GM21447 (cell line): ENCODE results near the gene KIRREL1.

Source experiments
- ATAC-seq: cut with Tn5 transposase; IDR thresholded peaks from one replicate; pipeline ENCODE4 v1.9.1; 2021; ENCODE audit not compliant: unreplicated experiment

KIRREL1 gene

DNA sequence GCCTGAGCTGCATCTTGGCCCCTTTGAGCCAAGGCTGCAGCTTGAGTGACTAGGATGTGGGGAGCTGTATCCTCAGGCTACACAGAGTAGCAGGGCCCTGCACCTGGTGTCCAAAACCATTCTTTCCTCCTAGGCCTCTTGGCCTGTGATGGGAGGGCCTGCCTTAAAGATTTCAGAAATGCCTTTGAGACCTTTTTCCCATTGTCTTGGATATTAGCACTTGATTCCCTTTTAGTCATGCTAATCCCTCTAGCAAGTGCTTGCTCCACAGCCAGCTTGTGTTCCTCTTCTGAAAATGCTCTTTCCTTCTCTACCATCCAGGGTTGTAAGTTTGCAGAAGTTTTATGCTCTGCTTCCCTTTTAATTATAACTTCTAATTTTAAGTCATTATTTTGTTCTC lies 21.7 kb upstream of the KIRREL1 start:
- no peak for ATAC-seq

GRCh38 chr1:157975228-157975950 lies 18.1 kb upstream of the KIRREL1 start:
- no peak for ATAC-seq

- no peak for ATAC-seq
Measured at GRCh38 chr1:157976888-157977287, 16.6 kb upstream of the KIRREL1 start.

GRCh38 chr1:157978586-157979403 lies 14.7 kb upstream of the KIRREL1 start:
- ATAC-seq: no peak

- no peak for ATAC-seq
Measured at GRCh38 chr1:157982136-157982535, 11.3 kb upstream of the KIRREL1 start.

- ATAC-seq: no peak
Measured at GRCh38 chr1:157983787-157984186, 9.7 kb upstream of the KIRREL1 start.

- ATAC-seq: no peak
Measured at GRCh38 chr1:157984469-157984868, 9.0 kb upstream of the KIRREL1 start.

GRCh38 chr1:157985473-157985872 lies 8.0 kb upstream of the KIRREL1 start:
- ATAC-seq: no peak

GRCh38 chr1:157988002-157988401 lies 5.4 kb upstream of the KIRREL1 start:
- ATAC-seq: no peak

DNA sequence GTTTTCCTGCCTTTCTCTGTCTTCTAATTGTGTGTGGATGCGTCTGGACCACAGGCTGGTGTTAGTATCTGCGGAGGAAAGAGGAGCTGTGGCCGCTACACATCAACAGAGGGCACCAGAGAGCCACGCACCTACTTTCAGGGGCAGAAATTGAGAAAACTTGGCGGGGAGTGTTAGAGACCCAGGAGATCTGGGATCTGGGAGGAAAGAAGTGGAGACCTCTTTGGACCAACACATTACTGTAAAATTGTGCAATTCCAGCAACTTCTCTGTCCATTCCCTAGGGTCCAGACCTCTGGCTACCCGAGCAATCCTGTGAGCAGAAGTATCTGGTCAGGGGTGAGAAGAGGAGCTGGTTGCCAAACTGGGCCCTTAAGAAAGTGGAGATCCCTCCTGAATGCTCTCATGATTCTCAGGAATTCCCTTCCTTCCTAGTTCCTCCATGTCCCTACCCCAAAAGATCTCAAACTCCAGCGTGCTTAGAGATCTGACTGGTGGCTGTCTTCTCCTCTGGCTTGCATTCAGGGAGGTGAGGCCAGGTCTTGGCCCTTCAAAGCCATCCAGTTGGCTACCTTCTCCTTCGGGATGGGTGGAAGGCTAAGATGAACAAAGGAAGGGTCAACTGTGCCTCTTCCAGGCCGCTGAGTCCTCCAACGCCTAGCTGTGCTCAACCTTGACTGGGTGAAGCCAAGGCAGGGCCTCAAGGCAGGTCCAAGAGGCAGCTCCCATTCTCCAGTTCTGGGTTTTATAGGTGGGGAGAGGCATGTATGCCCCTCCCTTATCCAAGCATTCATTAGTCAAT lies 1.2 kb upstream of the KIRREL1 start:
- ATAC-seq: no peak

GRCh38 chr1:157992833-157993146 lies 655 bp upstream of the KIRREL1 start:
- ATAC-seq: no peak

GRCh38 chr1:157993918-157994605 lies 617 bp downstream of the KIRREL1 start:
- ATAC-seq: no peak

DNA sequence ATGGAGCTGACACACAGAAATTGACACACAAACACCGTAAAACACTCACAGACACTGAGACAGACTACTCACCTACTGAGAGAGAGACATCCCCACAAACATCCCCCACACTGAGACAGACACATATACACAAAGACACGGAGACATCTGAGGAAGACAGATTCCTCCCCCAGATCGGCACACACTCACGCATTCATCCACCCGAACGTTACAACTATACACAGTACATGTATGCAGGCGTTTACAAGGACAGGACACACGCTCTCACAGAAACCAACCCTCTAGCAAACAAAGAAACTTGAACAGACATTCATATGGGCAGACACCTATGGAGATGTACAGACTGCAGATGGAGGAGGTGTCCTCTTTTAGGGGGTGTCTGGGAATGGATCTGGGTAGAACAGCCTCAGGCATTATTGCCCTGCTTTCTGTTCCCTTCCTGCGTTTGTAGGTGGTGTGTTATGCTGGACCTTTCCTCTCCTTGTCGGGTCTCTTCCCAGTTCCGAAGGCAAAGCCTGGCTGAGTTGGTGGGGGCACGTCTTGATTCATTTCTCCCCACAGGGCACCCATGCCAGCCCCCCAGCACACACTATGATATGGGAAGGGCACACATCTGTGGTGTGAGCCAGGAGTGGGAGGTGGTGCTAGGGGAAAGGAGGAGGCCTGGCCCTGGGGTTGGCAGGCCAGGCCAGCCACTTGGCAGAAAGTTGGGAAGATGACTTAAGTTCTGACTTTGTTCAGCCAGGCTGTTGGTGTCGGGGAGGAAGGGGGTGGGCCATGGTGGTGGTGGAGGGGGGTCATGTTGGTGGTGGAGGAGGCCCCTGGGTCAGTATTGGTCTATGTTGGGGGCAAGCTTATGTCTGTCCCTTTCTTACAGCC lies 1.5 kb downstream of the KIRREL1 start:
- ATAC-seq: no peak

GRCh38 chr1:157995583-157996169 lies 2.2 kb downstream of the KIRREL1 start:
- ATAC-seq: no peak

GRCh38 chr1:157996433-157996832 lies 3.0 kb downstream of the KIRREL1 start:
- ATAC-seq: no peak

GRCh38 chr1:158000507-158000906 lies 7.1 kb downstream of the KIRREL1 start:
- ATAC-seq: no peak

DNA sequence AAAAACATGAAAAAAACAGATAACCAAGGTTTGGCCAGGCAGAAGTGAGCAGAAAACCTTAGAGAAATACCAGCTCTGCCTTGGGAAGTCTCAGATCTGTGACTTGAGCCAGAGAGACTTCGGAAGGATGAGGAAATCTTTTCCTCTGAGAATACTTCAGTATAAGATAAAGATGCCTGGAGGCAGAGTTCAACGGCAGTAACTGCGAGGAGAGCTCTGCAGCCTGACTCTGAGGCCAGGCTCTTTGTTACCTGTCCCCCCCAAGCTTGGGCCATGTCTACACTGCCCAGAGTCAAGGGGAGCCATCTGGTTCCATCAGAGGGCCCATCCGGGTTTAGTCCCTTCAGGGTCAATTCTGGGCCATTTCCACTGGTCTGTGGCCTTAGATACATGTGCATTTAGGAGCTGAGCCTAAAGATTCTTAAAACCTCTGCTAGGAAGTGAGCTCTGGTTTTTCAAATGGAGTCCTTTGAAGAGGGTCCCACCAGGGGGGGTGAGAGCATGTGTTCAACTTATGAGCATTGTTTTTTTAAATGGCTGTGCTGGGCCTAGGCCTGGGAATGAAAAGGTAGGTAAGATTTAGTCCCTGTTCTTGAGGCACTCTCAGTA lies 8.7 kb downstream of the KIRREL1 start:
- no peak for ATAC-seq

GRCh38 chr1:158002631-158003405 lies 9.4 kb downstream of the KIRREL1 start:
- no peak for ATAC-seq

GRCh38 chr1:158003406-158003800 lies 10.0 kb downstream of the KIRREL1 start:
- no peak for ATAC-seq
